Measurements from ENCODE around the gene USP19.

USP19 gene

GRCh38 chr3:49120096-49120437 is 556 bp downstream of the USP19 start:
- POLR2A ChIA-PET, result interaction anchor here (1.0 to 1.6 kb wide), 2 partner anchors 27 to 201 kb away, joined by 6 to 8 read pairs; partner anchors contain the start of genes ARIH2 and QRICH1
- Histone ChIP-seq H3K4me1 (ENCODE audit: control extremely low read depth in 1 of 4, control insufficient read depth in 4 of 4, insufficient read depth in 4 of 4, low read length in 3 of 4) (peaks cover 2 to 26% (median 21%) of the 10 kb centered on the region in 4 experiments), H3K36me3 (ENCODE audit: control insufficient read depth in 4 of 4, insufficient read depth in 4 of 4, low read length in 3 of 4) (peaks cover 12 to 61% (median 31%) of the 10 kb centered on the region in 4 experiments), H3K27ac (ENCODE audit: insufficient read depth in 1 of 2, low read depth in 1 of 2, low read length in 2 of 2, poor library complexity in 1 of 2, severe bottlenecking in 2 of 2) (peak overlapping the region; percentile 76 to 94), H3K9me3 (ENCODE audit: control extremely low read depth in 1 of 5, control insufficient read depth in 4 of 5, insufficient read depth in 2 of 5, low read depth in 1 of 5, low read length in 4 of 5) (no peaks in the 10 kb centered on the region), H3K27me3 (replicated peaks in 2 of 5; ENCODE audit: control insufficient read depth in 4 of 5, insufficient read depth in 5 of 5, low read length in 4 of 5) (no peaks in the 10 kb centered on the region), H3K4me3 (ENCODE audit: control insufficient read depth in 1 of 7, extremely low read depth in 1 of 7, insufficient read depth in 4 of 7, low read depth in 2 of 7, low read length in 6 of 7) (peak overlapping the region; percentile 54 to 90 (median 88))
- 0% methylated on average over 4 of the region's 9 CpGs for WGBS (ENCODE audit: insufficient coverage)
- peak in 2 of 3 donors; percentile 56 to 65 for DNase-seq
- CTCF ChIA-PET, result interaction anchor here (1.0 to 5.1 kb wide), 7 partner anchors 10 to 44 kb away, joined by 3 to 35 read pairs (median 4); partner anchors contain the start of genes LAMB2, QARS1 and QRICH1

- Histone ChIP-seq H3K27ac (ENCODE audit: insufficient read depth in 1 of 2, low read depth in 1 of 2, low read length in 2 of 2, poor library complexity in 1 of 2, severe bottlenecking in 2 of 2) (peak overlapping the region; percentile 76 to 94), H3K27me3 (replicated peaks in 2 of 5; ENCODE audit: control insufficient read depth in 4 of 5, insufficient read depth in 5 of 5, low read length in 4 of 5) (no peaks in the 10 kb centered on the region), H3K36me3 (ENCODE audit: control insufficient read depth in 4 of 4, insufficient read depth in 4 of 4, low read length in 3 of 4) (peaks cover 15 to 63% (median 37%) of the 10 kb centered on the region in 4 experiments), H3K4me3 (ENCODE audit: control insufficient read depth in 1 of 7, extremely low read depth in 1 of 7, insufficient read depth in 4 of 7, low read depth in 2 of 7, low read length in 6 of 7) (peak overlapping the region in 6 of 7 experiments; percentile 65 to 90 (median 88)), H3K4me1 (ENCODE audit: control extremely low read depth in 1 of 4, control insufficient read depth in 4 of 4, insufficient read depth in 4 of 4, low read length in 3 of 4) (peaks cover 2 to 26% (median 21%) of the 10 kb centered on the region in 4 experiments), H3K9me3 (ENCODE audit: control extremely low read depth in 1 of 5, control insufficient read depth in 4 of 5, insufficient read depth in 2 of 5, low read depth in 1 of 5, low read length in 4 of 5) (no peaks in the 10 kb centered on the region)
- POLR2A ChIA-PET, result interaction anchor here (1.6 kb wide), 1 partner anchor 201 kb away, joined by 6 read pairs; the partner anchor contains the start of gene ARIH2
- CTCF ChIA-PET, result interaction anchor here (1.0 to 5.1 kb wide), 4 partner anchors 12 to 44 kb away, joined by 3 to 35 read pairs (median 5); partner anchors contain the start of genes LAMB2 and QARS1
- WGBS (ENCODE audit: insufficient coverage), result 87% methylated on average over 3 of the region's 3 CpGs
- no peak for DNase-seq
Measured at GRCh38 chr3:49119439-49119838, 1.2 kb downstream of the USP19 start.

GRCh38 chr3:49119036-49119435 is 1.6 kb downstream of the USP19 start:
- Histone ChIP-seq H3K4me1 (ENCODE audit: control extremely low read depth in 1 of 4, control insufficient read depth in 4 of 4, insufficient read depth in 4 of 4, low read length in 3 of 4) (peaks cover 2 to 26% (median 21%) of the 10 kb centered on the region in 4 experiments), H3K27ac (ENCODE audit: insufficient read depth in 1 of 2, low read depth in 1 of 2, low read length in 2 of 2, poor library complexity in 1 of 2, severe bottlenecking in 2 of 2) (peak overlapping the region; percentile 76 to 94), H3K36me3 (ENCODE audit: control insufficient read depth in 4 of 4, insufficient read depth in 4 of 4, low read length in 3 of 4) (peaks cover 18 to 65% (median 41%) of the 10 kb centered on the region in 4 experiments), H3K9me3 (ENCODE audit: control extremely low read depth in 1 of 5, control insufficient read depth in 4 of 5, insufficient read depth in 2 of 5, low read depth in 1 of 5, low read length in 4 of 5) (no peaks in the 10 kb centered on the region), H3K27me3 (replicated peaks in 2 of 5; ENCODE audit: control insufficient read depth in 4 of 5, insufficient read depth in 5 of 5, low read length in 4 of 5) (no peaks in the 10 kb centered on the region), H3K4me3 (ENCODE audit: control insufficient read depth in 1 of 7, extremely low read depth in 1 of 7, insufficient read depth in 4 of 7, low read depth in 2 of 7, low read length in 6 of 7) (peak overlapping the region in 3 of 7 experiments; percentile 83 to 90 (median 89))
- CTCF ChIA-PET, result interaction anchor here (1.0 to 5.1 kb wide), 4 partner anchors 9 to 45 kb away, joined by 3 to 35 read pairs (median 5); partner anchors contain the start of gene LAMB2
- WGBS (ENCODE audit: insufficient coverage), result 96% methylated on average over 10 of the region's 10 CpGs
- no peak for DNase-seq
- POLR2A ChIA-PET, result interaction anchor here (0.9 kb wide), 1 partner anchor 15 kb away, joined by 6 read pairs; no protein-coding TSS in a partner anchor

- Histone ChIP-seq H3K4me1 (ENCODE audit: control extremely low read depth in 1 of 4, control insufficient read depth in 4 of 4, insufficient read depth in 4 of 4, low read length in 3 of 4) (no peaks in the 10 kb centered on the region), H3K27ac (ENCODE audit: insufficient read depth in 1 of 2, low read depth in 1 of 2, low read length in 2 of 2, poor library complexity in 1 of 2, severe bottlenecking in 2 of 2) (no peak overlapping the region), H3K27me3 (replicated peaks in 2 of 5; ENCODE audit: control insufficient read depth in 4 of 5, insufficient read depth in 5 of 5, low read length in 4 of 5) (no peaks in the 10 kb centered on the region), H3K36me3 (ENCODE audit: control insufficient read depth in 4 of 4, insufficient read depth in 4 of 4, low read length in 3 of 4) (peaks cover 17 to 97% (median 81%) of the 10 kb centered on the region in 4 experiments), H3K4me3 (ENCODE audit: control insufficient read depth in 1 of 7, extremely low read depth in 1 of 7, insufficient read depth in 4 of 7, low read depth in 2 of 7, low read length in 6 of 7) (no peak overlapping the region), H3K9me3 (ENCODE audit: control extremely low read depth in 1 of 5, control insufficient read depth in 4 of 5, insufficient read depth in 2 of 5, low read depth in 1 of 5, low read length in 4 of 5) (no peaks in the 10 kb centered on the region)
- ChIA-PET POLR2A (interaction anchor here (0.6 kb wide), 1 partner anchor 1125 kb away, joined by 3 read pairs; no protein-coding TSS in a partner anchor), CTCF (interaction anchor here (0.7 kb wide), 1 partner anchor 45 kb away, joined by 3 read pairs; no protein-coding TSS in a partner anchor)
- DNase-seq, result no peak
- 95% methylated on average over 13 of the region's 14 CpGs for WGBS (ENCODE audit: insufficient coverage)
Measured at GRCh38 chr3:49112262-49112661, 8.4 kb downstream of the USP19 start.

GRCh38 chr3:49111347-49111746 is 9.3 kb downstream of the USP19 start:
- WGBS (ENCODE audit: insufficient coverage), result 96% methylated on average over 6 of the region's 6 CpGs
- H3K27me3 ChIP-seq (replicated peaks in 2 of 5; ENCODE audit: control insufficient read depth in 4 of 5, insufficient read depth in 5 of 5, low read length in 4 of 5), result no peaks in the 10 kb centered on the region
- no peaks in the 10 kb centered on the region for H3K4me1 ChIP-seq (ENCODE audit: control extremely low read depth in 1 of 4, control insufficient read depth in 4 of 4, insufficient read depth in 4 of 4, low read length in 3 of 4)
- no peak overlapping the region for H3K27ac ChIP-seq (ENCODE audit: insufficient read depth in 1 of 2, low read depth in 1 of 2, low read length in 2 of 2, poor library complexity in 1 of 2, severe bottlenecking in 2 of 2)
- no peak for DNase-seq
- no peaks in the 10 kb centered on the region for H3K9me3 ChIP-seq (ENCODE audit: control extremely low read depth in 1 of 5, control insufficient read depth in 4 of 5, insufficient read depth in 2 of 5, low read depth in 1 of 5, low read length in 4 of 5)
- POLR2A ChIA-PET, result interaction anchor here (0.6 kb wide), 1 partner anchor 73 kb away, joined by 4 read pairs; no protein-coding TSS in a partner anchor
- CTCF ChIA-PET, result interaction anchor here (1.9 kb wide), 1 partner anchor 16 kb away, joined by 5 read pairs; no protein-coding TSS in a partner anchor
- no peak overlapping the region for H3K4me3 ChIP-seq (ENCODE audit: control insufficient read depth in 1 of 7, extremely low read depth in 1 of 7, insufficient read depth in 4 of 7, low read depth in 2 of 7, low read length in 6 of 7)
- peaks cover 11 to 89% (median 74%) of the 10 kb centered on the region in 4 experiments for H3K36me3 ChIP-seq (ENCODE audit: control insufficient read depth in 4 of 4, insufficient read depth in 4 of 4, low read length in 3 of 4)

GRCh38 chr3:49110780-49111179 is 9.8 kb downstream of the USP19 start:
- no peak overlapping the region for H3K27ac ChIP-seq (ENCODE audit: insufficient read depth in 1 of 2, low read depth in 1 of 2, low read length in 2 of 2, poor library complexity in 1 of 2, severe bottlenecking in 2 of 2)
- no peaks in the 10 kb centered on the region for H3K27me3 ChIP-seq (replicated peaks in 2 of 5; ENCODE audit: control insufficient read depth in 4 of 5, insufficient read depth in 5 of 5, low read length in 4 of 5)
- peaks cover 11 to 85% (median 70%) of the 10 kb centered on the region in 4 experiments for H3K36me3 ChIP-seq (ENCODE audit: control insufficient read depth in 4 of 4, insufficient read depth in 4 of 4, low read length in 3 of 4)
- CTCF ChIA-PET, result interaction anchor here (1.9 kb wide), 1 partner anchor 15 kb away, joined by 5 read pairs; no protein-coding TSS in a partner anchor
- H3K9me3 ChIP-seq (ENCODE audit: control extremely low read depth in 1 of 5, control insufficient read depth in 4 of 5, insufficient read depth in 2 of 5, low read depth in 1 of 5, low read length in 4 of 5), result no peaks in the 10 kb centered on the region
- H3K4me3 ChIP-seq (ENCODE audit: control insufficient read depth in 1 of 7, extremely low read depth in 1 of 7, insufficient read depth in 4 of 7, low read depth in 2 of 7, low read length in 6 of 7), result no peak overlapping the region
- POLR2A ChIA-PET, result interaction anchor here (0.6 kb wide), 1 partner anchor 74 kb away, joined by 4 read pairs; no protein-coding TSS in a partner anchor
- 90% methylated on average over 11 of the region's 13 CpGs for WGBS (ENCODE audit: insufficient coverage)
- H3K4me1 ChIP-seq (ENCODE audit: control extremely low read depth in 1 of 4, control insufficient read depth in 4 of 4, insufficient read depth in 4 of 4, low read length in 3 of 4), result peaks cover 0 to 3% (median 1%) of the 10 kb centered on the region in 4 experiments
- DNase-seq, result no peak

GRCh38 chr3:49108346-49108745 is 12.3 kb downstream of the USP19 start:
- peaks cover 0 to 65% (median 47%) of the 10 kb centered on the region in 4 experiments for H3K36me3 ChIP-seq (ENCODE audit: control insufficient read depth in 4 of 4, insufficient read depth in 4 of 4, low read length in 3 of 4)
- POLR2A ChIA-PET, result no interaction called here
- H3K4me1 ChIP-seq (ENCODE audit: control extremely low read depth in 1 of 4, control insufficient read depth in 4 of 4, insufficient read depth in 4 of 4, low read length in 3 of 4), result peaks cover 3 to 22% (median 19%) of the 10 kb centered on the region in 4 experiments
- CTCF ChIA-PET, result interaction anchor here (7.2 kb wide), 1 partner anchor 13 kb away, joined by 41 read pairs; the partner anchor contains the start of gene QRICH1
- WGBS (ENCODE audit: insufficient coverage), result 92% methylated on average over 8 of the region's 14 CpGs
- H3K4me3 ChIP-seq (ENCODE audit: control insufficient read depth in 1 of 7, extremely low read depth in 1 of 7, insufficient read depth in 4 of 7, low read depth in 2 of 7, low read length in 6 of 7), result no peak overlapping the region
- H3K27ac ChIP-seq (ENCODE audit: insufficient read depth in 1 of 2, low read depth in 1 of 2, low read length in 2 of 2, poor library complexity in 1 of 2, severe bottlenecking in 2 of 2), result no peak overlapping the region
- DNase-seq, result no peak
- no peaks in the 10 kb centered on the region for H3K27me3 ChIP-seq (replicated peaks in 2 of 5; ENCODE audit: control insufficient read depth in 4 of 5, insufficient read depth in 5 of 5, low read length in 4 of 5)
- H3K9me3 ChIP-seq (ENCODE audit: control extremely low read depth in 1 of 5, control insufficient read depth in 4 of 5, insufficient read depth in 2 of 5, low read depth in 1 of 5, low read length in 4 of 5), result no peaks in the 10 kb centered on the region

Data from common myeloid progenitor, CD34-positive (primary cell).